Nephron progenitor cell (in vitro differentiated cells): ENCODE results near the gene TMEM74B.

Experiments
- DNase-seq: peaks from one replicate; pipeline ENCODE4 v3.0.0; 2021
- H3K27ac Mint-ChIP-seq: 2 replicates; pipeline ENCODE4 v1.8.0; 2021; ENCODE audit warnings: mild to moderate bottlenecking, moderate library complexity, mixed read lengths
- H3K27me3 Mint-ChIP-seq: 2 replicates; pipeline ENCODE4 v1.8.0; 2021; ENCODE audit warnings: mild to moderate bottlenecking, low read depth, mixed read lengths; ENCODE audit not compliant: poor library complexity
- H3K36me3 Mint-ChIP-seq: 2 replicates; pipeline ENCODE4 v1.8.0; 2021; ENCODE audit warnings: low read depth, mixed read lengths
- H3K4me1 Mint-ChIP-seq: 2 replicates; pipeline ENCODE4 v1.8.0; 2021; ENCODE audit warnings: mixed read lengths
- H3K4me3 Mint-ChIP-seq: 2 replicates; pipeline ENCODE4 v1.8.0; 2021; ENCODE audit warnings: mild to moderate bottlenecking, moderate library complexity, mixed read lengths
- H3K9me3 Mint-ChIP-seq: 2 replicates; pipeline ENCODE4 v1.8.0; 2021; ENCODE audit warnings: mild to moderate bottlenecking, moderate library complexity, mixed read lengths
- TF ChIP-seq, protein P1 (sequence below): fragments of 200-600 bp; sonication (generic); IDR thresholded peaks from 2 replicates; pipeline ENCODE4 v1.5.0; 2021; ENCODE audit warnings: antibody characterized with exemption

Gene TMEM74B

DNA sequence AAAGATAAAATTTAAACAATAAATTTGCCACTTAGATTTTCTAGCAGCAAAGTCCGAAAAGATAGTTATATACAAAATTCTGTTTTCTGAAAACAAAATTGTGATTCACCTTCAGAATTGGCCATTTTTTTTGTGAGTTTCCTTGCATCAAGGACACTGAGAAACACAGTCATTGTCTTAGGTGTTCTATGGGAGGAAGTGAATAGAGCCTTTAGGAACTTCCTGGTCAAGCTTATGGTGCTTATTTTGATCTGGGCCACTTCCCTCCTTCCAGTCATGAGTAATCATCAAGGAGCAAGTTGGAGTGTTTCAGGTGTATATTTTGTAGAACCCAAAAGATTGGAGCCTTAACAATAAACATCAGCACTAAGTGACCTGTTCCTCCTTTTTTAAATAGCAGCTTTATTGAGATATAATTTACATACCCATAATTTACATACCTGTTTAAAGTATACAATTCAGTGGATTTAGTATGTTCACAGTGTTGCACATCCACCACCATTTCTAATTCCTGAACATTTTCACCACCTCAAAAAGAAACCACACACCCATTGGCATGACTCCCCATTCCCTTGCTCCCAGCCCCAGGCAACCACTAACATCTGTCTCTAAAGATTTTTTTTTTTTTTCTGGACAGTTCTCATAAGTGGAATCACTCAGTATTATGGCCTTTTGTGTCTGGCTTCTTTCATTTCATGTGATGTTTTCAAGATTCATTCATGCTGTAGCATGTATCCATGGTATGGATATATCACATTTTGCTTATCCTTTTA is 17.6 kb downstream of the TMEM74B start:
- Mint-ChIP-seq H3K9me3 (no peaks in the 10 kb centered on the region), H3K36me3 (peaks cover 70% of the 10 kb centered on the region), H3K4me1 (no peaks in the 10 kb centered on the region), H3K27me3 (no peaks in the 10 kb centered on the region), H3K4me3 (no peak overlapping the region), H3K27ac (no peak overlapping the region)
- TF ChIP-seq, protein P1, sequence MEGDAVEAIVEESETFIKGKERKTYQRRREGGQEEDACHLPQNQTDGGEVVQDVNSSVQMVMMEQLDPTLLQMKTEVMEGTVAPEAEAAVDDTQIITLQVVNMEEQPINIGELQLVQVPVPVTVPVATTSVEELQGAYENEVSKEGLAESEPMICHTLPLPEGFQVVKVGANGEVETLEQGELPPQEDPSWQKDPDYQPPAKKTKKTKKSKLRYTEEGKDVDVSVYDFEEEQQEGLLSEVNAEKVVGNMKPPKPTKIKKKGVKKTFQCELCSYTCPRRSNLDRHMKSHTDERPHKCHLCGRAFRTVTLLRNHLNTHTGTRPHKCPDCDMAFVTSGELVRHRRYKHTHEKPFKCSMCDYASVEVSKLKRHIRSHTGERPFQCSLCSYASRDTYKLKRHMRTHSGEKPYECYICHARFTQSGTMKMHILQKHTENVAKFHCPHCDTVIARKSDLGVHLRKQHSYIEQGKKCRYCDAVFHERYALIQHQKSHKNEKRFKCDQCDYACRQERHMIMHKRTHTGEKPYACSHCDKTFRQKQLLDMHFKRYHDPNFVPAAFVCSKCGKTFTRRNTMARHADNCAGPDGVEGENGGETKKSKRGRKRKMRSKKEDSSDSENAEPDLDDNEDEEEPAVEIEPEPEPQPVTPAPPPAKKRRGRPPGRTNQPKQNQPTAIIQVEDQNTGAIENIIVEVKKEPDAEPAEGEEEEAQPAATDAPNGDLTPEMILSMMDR, result no peak
- DNase-seq, result no peak

DNA sequence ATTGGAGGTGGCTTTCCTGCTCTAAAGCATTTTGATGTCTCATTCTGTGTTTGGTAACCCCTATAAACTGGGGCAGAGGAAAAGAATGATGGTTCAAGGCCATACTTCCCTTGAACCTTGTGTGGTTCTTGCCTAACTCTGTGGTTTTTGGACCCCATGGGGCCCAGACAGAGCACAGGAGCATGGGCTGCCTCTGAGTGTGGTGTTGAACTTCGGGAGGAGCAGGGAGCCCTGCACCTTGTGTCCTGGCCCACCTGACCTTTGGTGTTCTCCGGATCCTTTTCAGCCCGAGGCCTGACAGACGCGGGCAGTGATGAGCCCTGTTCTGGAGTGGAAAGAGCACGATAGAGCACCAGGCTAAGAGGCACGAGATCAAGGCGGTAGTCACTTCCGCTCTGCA is 18.8 kb downstream of the TMEM74B start:
- H3K36me3 Mint-ChIP-seq, result peaks cover 67% of the 10 kb centered on the region
- H3K4me1 Mint-ChIP-seq, result no peaks in the 10 kb centered on the region
- H3K27me3 Mint-ChIP-seq, result no peaks in the 10 kb centered on the region
- TF ChIP-seq, protein P1, result no peak
- DNase-seq, result no peak
- no peaks in the 10 kb centered on the region for H3K9me3 Mint-ChIP-seq
- H3K27ac Mint-ChIP-seq, result no peak overlapping the region
- no peak overlapping the region for H3K4me3 Mint-ChIP-seq

DNA sequence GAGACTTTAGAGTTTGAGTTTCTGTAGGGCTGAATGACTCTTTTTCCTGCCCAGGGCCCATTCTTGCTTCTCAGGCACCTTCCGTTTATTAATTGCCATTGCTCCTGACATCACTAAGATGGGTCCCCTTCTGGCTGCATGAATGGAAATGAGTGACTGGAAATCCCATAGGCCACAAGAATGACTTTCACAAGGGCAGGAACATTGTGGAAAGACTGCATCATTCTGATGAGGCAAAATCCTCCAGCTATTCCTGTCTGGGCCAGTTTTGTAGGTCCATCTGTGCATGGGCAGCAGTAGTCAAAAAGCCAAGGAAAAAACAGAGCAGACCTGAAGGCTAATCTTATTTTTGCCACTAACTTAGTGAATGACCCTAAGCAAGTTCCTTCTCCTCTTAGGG is 19.3 kb downstream of the TMEM74B start:
- Mint-ChIP-seq H3K36me3 (peaks cover 71% of the 10 kb centered on the region), H3K4me1 (no peaks in the 10 kb centered on the region), H3K27me3 (no peaks in the 10 kb centered on the region), H3K27ac (no peak overlapping the region), H3K4me3 (no peak overlapping the region), H3K9me3 (no peaks in the 10 kb centered on the region)
- DNase-seq, result no peak
- TF ChIP-seq, protein P1, result no peak

DNA sequence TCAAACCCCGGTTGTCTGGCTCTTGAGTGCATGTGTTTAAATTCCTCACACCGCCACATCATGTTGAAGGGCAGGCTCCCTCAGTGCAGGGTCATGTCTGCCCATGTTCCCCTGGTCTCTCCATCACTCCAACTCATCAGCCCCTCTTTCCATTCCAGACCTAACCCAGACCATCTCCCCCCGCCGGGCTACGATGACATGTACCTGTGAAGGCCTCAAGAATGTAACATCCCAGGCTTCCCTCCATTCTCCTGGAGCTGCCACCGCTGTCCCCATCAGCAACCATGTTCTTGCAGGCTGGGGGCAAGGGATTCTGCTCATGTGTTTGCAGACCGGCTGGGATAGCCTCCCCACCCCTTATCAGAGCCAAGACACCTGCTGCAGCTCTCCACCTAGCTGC is 19.9 kb downstream of the TMEM74B start:
- H3K27ac Mint-ChIP-seq, result no peak overlapping the region
- no peaks in the 10 kb centered on the region for H3K4me1 Mint-ChIP-seq
- no peak overlapping the region for H3K4me3 Mint-ChIP-seq
- DNase-seq, result no peak
- H3K36me3 Mint-ChIP-seq, result peaks cover 71% of the 10 kb centered on the region
- H3K9me3 Mint-ChIP-seq, result no peaks in the 10 kb centered on the region
- TF ChIP-seq, protein P1, result no peak
- no peaks in the 10 kb centered on the region for H3K27me3 Mint-ChIP-seq

DNA sequence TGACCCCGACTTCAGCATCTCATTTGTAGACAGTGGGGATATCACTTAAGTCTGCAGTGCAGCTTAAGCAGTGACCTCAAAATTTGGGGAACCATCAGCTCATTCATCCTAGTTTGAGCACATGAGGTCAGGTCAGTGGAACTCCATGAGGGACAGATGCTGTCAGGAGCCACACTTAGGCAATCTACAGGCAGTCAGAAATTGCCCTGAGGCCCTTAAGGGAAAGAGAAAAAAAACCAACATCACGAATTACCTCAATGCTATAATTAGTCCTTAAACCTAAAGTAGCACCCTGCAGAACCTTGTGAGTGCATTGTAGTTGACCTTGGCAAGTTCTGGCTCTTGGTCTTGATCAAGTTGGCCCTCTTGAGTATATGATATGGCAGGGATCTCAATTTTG is 21.1 kb downstream of the TMEM74B start:
- Mint-ChIP-seq H3K4me3 (no peak overlapping the region), H3K36me3 (peaks cover 67% of the 10 kb centered on the region), H3K27ac (no peak overlapping the region), H3K27me3 (no peaks in the 10 kb centered on the region), H3K9me3 (no peaks in the 10 kb centered on the region), H3K4me1 (no peaks in the 10 kb centered on the region)
- DNase-seq, result no peak
- TF ChIP-seq, protein P1, result no peak

DNA sequence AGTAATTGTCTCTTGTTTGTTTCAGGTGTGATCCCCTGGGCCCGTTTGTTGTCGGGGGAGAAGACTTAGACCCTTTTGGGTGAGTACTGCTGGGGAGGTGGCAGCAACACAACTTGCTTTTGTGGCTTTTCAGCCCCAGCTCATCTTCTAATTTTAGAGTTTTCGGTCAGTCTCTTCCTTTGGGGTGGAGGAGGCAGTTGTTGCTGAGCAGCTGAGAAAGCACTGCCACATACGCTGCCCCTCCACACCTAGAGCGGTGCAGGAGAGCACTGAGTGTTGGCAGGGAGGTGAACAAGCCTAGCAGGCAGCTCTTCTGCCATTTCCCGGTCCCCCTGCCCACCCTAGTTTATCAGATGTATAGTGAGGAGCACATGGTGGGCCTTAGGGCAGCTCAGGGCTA is 21.7 kb downstream of the TMEM74B start:
- Mint-ChIP-seq H3K27ac (no peak overlapping the region), H3K27me3 (no peaks in the 10 kb centered on the region), H3K36me3 (peaks cover 65% of the 10 kb centered on the region), H3K4me1 (no peaks in the 10 kb centered on the region), H3K4me3 (no peak overlapping the region), H3K9me3 (no peaks in the 10 kb centered on the region)
- DNase-seq, result no peak
- TF ChIP-seq, protein P1, result no peak
